Measurements from ENCODE around the gene TMEM94.

DNA sequence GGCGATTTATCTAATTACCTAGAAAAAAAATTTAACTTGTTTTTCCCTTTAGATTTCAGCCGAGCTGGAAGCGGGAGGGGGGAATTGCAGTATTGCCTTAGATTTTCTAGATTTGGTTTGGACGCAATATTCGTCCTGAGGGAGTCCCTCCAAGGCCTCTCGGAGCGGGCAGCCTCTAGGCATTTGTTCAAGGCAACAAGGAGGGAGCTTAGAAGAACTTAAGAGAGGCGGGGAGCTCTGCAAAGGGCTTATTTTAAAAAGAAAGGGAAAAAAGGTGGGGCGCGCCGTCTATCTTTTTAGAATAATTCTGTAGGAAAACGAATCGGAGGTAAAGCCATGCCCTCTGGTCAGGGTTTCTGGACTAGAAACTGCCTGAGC is 407 bp upstream of the TMEM94 start:
- TF ChIP-seq, protein P1, sequence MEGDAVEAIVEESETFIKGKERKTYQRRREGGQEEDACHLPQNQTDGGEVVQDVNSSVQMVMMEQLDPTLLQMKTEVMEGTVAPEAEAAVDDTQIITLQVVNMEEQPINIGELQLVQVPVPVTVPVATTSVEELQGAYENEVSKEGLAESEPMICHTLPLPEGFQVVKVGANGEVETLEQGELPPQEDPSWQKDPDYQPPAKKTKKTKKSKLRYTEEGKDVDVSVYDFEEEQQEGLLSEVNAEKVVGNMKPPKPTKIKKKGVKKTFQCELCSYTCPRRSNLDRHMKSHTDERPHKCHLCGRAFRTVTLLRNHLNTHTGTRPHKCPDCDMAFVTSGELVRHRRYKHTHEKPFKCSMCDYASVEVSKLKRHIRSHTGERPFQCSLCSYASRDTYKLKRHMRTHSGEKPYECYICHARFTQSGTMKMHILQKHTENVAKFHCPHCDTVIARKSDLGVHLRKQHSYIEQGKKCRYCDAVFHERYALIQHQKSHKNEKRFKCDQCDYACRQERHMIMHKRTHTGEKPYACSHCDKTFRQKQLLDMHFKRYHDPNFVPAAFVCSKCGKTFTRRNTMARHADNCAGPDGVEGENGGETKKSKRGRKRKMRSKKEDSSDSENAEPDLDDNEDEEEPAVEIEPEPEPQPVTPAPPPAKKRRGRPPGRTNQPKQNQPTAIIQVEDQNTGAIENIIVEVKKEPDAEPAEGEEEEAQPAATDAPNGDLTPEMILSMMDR (conservative IDR thresholded peaks at IDR 0.05; ENCODE audit: low read depth, low read length) = no peak
- TF ChIP-seq POLR2A (IDR thresholded peaks at IDR 0.05; ENCODE audit: low read depth, low read length) = peak; percentile 60; the same call in 1 of the 2 replicates
- TF ChIP-seq RAD21 (IDR thresholded peaks at IDR 0.05; ENCODE audit: low read length) = no peak
- TF ChIP-seq SMC3 (IDR thresholded peaks at IDR 0.05; ENCODE audit: low read depth, low read length) = no peak
- TF ChIP-seq, protein P2, sequence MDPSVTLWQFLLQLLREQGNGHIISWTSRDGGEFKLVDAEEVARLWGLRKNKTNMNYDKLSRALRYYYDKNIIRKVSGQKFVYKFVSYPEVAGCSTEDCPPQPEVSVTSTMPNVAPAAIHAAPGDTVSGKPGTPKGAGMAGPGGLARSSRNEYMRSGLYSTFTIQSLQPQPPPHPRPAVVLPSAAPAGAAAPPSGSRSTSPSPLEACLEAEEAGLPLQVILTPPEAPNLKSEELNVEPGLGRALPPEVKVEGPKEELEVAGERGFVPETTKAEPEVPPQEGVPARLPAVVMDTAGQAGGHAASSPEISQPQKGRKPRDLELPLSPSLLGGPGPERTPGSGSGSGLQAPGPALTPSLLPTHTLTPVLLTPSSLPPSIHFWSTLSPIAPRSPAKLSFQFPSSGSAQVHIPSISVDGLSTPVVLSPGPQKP (IDR thresholded peaks at IDR 0.05; ENCODE audit: borderline replicate concordance, low read depth, low read length) = no peak
- no peak for TF ChIP-seq CEBPB (IDR thresholded peaks at IDR 0.05; ENCODE audit: low read depth, low read length)
- no peak for TF ChIP-seq RFX5 (IDR thresholded peaks at IDR 0.05; ENCODE audit: low read depth, low read length)
- no peak for TF ChIP-seq MXI1 (IDR thresholded peaks at IDR 0.05; ENCODE audit: borderline replicate concordance, low read depth, low read length)
- no peak for TF ChIP-seq MAFK (IDR thresholded peaks at IDR 0.05; ENCODE audit: low read depth, low read length)

All from IMR-90 (cell line).